ENCODE data around the gene CDK14.

CDK14 gene

DNA sequence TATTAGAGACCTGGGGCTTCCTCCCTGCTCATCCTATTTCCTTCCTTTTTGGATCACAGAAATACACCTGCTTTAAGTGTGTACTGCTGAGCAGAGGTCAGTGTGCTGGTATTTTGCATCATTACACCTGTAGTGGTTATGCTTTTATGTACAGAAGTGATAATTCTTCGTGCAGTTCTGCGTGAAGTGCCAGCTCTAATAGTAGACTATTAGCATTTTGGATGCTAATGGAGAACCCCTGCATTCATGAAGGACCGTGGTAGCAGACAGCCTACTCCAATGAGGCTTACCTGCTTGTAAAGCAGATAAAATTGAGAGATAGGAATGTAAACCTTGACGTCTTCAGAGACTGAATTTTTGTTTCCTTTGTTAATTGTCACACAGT, 114.3 kb downstream of the CDK14 start:
- H3K27me3 ChIP-seq (replicated peaks; ENCODE audit: control insufficient read depth, insufficient read depth, low read length): no peaks in the 10 kb centered on the region
- H3K4me3 ChIP-seq (replicated peaks; ENCODE audit: low read depth, low read length): peak overlapping the region; percentile 64
- no peak for DNase-seq (ENCODE audit: extremely low read depth, insufficient read length)
- H3K36me3 ChIP-seq (ENCODE audit: control insufficient read depth, insufficient read depth, low read length): no peaks in the 10 kb centered on the region
- TF ChIP-seq, protein P1, sequence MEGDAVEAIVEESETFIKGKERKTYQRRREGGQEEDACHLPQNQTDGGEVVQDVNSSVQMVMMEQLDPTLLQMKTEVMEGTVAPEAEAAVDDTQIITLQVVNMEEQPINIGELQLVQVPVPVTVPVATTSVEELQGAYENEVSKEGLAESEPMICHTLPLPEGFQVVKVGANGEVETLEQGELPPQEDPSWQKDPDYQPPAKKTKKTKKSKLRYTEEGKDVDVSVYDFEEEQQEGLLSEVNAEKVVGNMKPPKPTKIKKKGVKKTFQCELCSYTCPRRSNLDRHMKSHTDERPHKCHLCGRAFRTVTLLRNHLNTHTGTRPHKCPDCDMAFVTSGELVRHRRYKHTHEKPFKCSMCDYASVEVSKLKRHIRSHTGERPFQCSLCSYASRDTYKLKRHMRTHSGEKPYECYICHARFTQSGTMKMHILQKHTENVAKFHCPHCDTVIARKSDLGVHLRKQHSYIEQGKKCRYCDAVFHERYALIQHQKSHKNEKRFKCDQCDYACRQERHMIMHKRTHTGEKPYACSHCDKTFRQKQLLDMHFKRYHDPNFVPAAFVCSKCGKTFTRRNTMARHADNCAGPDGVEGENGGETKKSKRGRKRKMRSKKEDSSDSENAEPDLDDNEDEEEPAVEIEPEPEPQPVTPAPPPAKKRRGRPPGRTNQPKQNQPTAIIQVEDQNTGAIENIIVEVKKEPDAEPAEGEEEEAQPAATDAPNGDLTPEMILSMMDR (IDR thresholded peaks at IDR 0.05; ENCODE audit: insufficient read depth, low read length, poor library complexity, severe bottlenecking): no peak

DNA sequence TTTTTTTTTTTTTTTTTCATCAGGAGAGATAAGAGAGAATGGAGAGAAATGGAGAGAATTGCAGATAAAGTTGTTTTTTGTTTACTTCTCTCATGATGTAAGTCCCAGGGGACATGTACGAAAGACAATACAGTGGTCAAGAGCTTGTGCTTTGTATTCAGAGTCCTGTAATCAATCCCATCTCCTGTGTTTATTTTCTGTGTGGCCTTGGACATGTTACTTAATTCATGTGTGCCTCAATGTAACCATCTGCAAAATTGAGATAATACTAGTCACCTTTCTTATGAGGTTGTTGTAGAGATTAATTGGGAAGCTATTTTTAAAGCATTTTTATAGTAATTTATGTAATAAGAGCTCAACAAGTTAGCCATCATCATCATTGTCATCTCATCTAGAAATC, 117.5 kb downstream of the CDK14 start:
- Histone ChIP-seq H3K27me3 (replicated peaks; ENCODE audit: control insufficient read depth, insufficient read depth, low read length) (no peaks in the 10 kb centered on the region), H3K4me3 (replicated peaks; ENCODE audit: low read depth, low read length) (peak overlapping the region; percentile 7; the same call in 1 of the 2 replicates), H3K36me3 (ENCODE audit: control insufficient read depth, insufficient read depth, low read length) (no peaks in the 10 kb centered on the region)
- no peak for DNase-seq (ENCODE audit: extremely low read depth, insufficient read length)
- TF ChIP-seq, protein P1 (IDR thresholded peaks at IDR 0.05; ENCODE audit: insufficient read depth, low read length, poor library complexity, severe bottlenecking): no peak

DNA sequence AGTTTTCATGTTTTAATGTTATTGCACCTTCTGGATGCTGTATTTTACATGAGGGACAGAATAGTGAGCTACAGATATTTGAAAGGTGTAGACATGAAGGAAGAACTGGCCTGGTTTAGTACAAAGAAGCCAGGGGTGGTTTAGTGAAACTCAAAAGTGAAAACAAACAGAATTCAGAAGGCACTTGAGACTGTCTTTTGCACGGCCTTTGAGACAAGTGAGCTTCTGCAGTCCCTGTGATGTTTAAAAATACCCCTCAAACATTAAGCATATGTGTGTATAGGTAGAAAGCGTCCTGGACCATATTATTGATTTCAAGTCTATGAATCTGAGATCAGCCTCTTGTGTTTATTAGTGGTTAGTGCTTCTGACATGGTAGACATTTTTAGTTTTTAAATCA, 118.9 kb downstream of the CDK14 start:
- DNase-seq (ENCODE audit: extremely low read depth, insufficient read length): no peak
- Histone ChIP-seq H3K36me3 (ENCODE audit: control insufficient read depth, insufficient read depth, low read length) (no peaks in the 10 kb centered on the region), H3K27me3 (replicated peaks; ENCODE audit: control insufficient read depth, insufficient read depth, low read length) (no peaks in the 10 kb centered on the region), H3K4me3 (replicated peaks; ENCODE audit: low read depth, low read length) (peak overlapping the region; percentile 25)
- TF ChIP-seq, protein P1 (IDR thresholded peaks at IDR 0.05; ENCODE audit: insufficient read depth, low read length, poor library complexity, severe bottlenecking): no peak

DNA sequence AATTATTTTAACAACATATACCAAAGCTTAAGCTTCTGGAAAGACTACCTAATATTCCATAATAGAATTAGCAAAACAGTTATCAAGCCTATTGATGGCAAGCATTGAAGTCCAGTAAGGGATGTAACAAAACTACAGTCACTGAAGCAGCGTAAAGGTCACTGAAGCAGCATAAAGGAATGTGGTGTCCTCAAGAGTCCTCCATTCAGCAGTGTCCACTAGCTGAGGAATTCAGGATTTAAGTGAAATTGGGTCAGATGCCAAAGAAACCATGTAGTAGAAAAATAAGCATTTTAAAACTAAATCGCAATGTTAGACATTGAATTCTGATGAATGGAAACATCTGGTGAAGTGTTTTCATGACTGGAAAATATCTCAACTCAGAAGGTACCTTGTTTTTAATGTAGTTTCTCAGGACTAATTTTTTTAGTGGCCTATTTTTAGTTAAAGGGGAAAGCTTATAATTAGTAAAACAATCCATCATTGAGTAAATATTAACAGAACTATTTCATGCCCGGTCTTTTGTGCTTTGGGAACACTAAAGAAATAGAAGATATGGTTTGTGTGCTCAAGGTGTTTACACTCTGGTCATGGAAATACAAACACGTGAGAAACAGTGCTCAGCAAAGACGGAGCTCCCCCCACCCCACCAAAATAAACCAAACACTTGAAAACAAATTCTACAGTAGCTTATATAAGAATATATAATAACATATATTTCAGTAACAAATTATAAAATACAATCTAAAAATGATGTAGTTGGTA, 121.4 kb downstream of the CDK14 start:
- Histone ChIP-seq H3K27me3 (replicated peaks; ENCODE audit: control insufficient read depth, insufficient read depth, low read length) (no peaks in the 10 kb centered on the region), H3K36me3 (ENCODE audit: control insufficient read depth, insufficient read depth, low read length) (no peaks in the 10 kb centered on the region), H3K4me3 (replicated peaks; ENCODE audit: low read depth, low read length) (no peak overlapping the region)
- TF ChIP-seq, protein P1 (IDR thresholded peaks at IDR 0.05; ENCODE audit: insufficient read depth, low read length, poor library complexity, severe bottlenecking): no peak
- no peak for DNase-seq (ENCODE audit: extremely low read depth, insufficient read length)

DNA sequence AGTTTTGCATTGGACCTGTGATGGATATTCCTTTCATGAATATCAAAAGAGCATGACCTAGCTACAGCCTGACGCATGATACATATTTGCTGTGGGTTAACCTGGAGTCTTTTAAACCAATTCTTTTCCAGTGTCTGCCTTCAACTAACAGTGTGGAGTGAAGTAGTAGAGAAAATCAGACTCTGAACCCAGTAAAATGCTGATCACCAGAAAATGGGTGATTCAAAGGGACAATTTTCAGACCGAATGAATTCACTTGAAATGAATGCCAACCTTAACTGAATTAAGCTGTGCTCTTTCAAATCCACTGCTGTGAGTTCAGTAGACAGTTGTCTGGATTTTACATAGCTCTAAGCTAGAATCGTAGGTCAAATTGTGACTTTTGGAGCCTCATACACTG, 123.0 kb downstream of the CDK14 start:
- TF ChIP-seq, protein P1 (IDR thresholded peaks at IDR 0.05; ENCODE audit: insufficient read depth, low read length, poor library complexity, severe bottlenecking): no peak
- no peaks in the 10 kb centered on the region for H3K36me3 ChIP-seq (ENCODE audit: control insufficient read depth, insufficient read depth, low read length)
- no peak for DNase-seq (ENCODE audit: extremely low read depth, insufficient read length)
- H3K27me3 ChIP-seq (replicated peaks; ENCODE audit: control insufficient read depth, insufficient read depth, low read length): no peaks in the 10 kb centered on the region
- H3K4me3 ChIP-seq (replicated peaks; ENCODE audit: low read depth, low read length): no peak overlapping the region
